ENCODE data around the gene SLC66A2.

GRCh38 chr18:79930020-79930642 lies 21.3 kb downstream of the SLC66A2 start:
- TF ChIP-seq EZH2 (IDR thresholded peaks at IDR 0.05; ENCODE audit: insufficient read depth, poor library complexity, severe bottlenecking) (no peak), EZH2phosphoT487 (IDR thresholded peaks at IDR 0.05; ENCODE audit: insufficient read depth, low read depth) (no peak)

Measured in GM23248 (cell line).